Stimulated activated CD4-positive, alpha-beta T cell treated with anti-CD3 and anti-CD28 coated beads, Interleukin-12 subunit alpha, Interleukin-12 subunit beta, amount 100 ng/mL, for 24 hours (primary cell): ENCODE measurements around the gene HEPACAM2.

ENCODE experiments used
- DNase-seq, 2 experiments: peaks; one replicate each; pipeline ENCODE4 v3.0.0-alpha.2; 2020; ENCODE audit warnings: low read depth in 2 of 2

Gene HEPACAM2

DNA sequence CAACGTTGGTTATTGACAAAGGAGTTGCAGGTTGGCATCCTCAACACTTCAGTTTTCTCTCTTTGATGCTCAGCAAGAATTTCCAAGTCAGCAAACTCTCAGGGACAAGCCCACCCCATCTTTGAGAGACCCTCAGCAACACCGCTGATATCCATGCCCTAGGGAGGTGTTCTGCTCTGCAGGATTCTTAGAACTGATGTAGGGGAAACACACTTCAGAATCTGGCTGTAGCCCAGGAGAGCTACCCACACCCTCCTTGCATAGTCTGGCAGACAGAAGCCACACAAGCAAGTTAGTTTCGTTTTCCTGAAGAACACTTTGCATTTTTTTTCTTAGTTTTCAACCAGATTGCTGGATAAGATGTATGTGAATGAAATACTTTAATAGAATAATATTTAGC lies 78.9 kb downstream of the HEPACAM2 start:
- DNase-seq, result no peak

DNA sequence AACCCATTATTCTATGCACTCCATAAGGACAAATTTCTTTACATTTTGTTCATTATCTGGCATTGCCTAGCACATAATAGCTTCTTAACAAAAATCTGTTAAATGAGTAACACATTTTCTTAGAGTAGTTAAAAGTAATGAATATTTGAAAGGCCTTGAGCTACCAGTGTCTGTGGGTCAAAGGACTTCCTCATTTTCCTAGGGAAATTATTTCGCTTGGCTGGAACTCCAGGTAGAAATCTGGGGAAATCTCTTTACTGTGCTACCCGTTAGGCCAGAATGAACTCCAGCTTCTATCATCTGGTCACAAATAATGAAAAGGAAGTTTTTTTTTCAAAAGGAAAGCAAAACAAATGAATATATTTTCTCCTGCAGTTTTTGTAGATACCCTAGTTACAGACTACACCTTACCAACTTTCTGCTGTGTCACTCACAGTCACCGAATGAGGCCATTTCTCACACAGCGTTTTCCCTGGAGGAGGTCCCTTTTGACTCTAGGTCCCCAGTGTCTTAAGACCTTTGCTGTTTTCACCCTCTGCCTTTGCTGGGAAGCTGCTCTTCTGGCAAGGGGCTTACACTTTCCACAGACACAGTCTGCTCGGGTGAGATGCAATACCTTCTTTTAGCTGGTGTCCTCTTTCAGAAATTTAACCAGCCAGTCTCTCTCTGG lies 79.7 kb downstream of the HEPACAM2 start:
- DNase-seq, result no peak

DNA sequence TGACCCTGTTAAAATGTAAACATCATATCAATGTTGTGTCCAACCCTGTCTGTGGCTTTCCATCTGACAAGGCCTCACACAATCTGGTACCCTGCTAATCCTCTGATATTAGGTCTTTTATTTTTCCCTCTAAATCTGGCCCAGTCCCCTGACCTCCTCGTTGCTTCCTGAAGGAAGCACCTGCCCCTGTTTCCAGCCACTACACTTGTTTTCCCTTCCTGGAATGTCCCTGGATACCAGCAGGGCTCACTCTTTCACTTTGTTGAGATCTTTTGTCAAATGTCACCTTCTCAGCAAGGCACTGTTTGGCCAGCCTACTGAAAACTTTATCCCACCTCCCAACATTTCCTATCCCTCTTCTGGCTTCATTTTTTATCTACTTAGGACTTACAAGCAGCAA lies 80.2 kb downstream of the HEPACAM2 start:
- DNase-seq, result no peak

DNA sequence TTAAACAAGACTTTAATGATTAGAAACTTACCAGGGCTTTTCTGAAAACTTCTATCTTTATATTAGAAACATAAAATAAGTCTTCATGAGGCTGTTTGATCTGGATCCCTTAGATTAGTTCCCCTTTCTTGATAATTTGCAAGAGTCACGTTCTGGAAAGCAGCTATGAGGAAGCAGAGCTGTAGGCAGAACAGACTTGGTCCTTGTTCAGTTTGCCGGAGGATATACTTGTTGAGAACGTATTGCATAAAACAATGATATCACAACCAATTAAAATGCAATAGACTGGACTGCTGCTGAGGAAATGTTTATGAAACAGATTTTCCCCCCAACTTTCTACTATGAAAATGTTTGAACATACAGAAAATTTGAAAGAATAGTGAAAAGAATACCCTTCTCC lies 80.9 kb downstream of the HEPACAM2 start:
- no peak for DNase-seq

DNA sequence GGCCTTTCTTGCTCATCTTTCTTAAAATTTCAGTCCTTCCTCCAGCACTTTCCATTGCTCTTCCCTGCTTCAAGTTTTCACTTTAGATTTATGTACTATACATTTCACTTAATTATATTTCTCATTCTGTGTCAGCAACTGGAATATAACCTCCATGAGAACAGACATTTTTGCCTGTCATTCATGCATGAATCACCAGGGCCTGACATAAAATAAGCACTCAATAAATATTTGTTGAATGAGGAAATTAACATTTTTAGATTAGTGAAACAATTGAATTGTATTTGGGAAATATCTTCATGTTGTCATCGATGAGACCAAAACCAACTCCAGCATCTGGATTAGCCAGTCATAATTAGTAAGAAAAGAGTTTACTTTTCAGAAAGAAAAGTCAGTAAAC lies 84.1 kb downstream of the HEPACAM2 start:
- DNase-seq, result no peak

DNA sequence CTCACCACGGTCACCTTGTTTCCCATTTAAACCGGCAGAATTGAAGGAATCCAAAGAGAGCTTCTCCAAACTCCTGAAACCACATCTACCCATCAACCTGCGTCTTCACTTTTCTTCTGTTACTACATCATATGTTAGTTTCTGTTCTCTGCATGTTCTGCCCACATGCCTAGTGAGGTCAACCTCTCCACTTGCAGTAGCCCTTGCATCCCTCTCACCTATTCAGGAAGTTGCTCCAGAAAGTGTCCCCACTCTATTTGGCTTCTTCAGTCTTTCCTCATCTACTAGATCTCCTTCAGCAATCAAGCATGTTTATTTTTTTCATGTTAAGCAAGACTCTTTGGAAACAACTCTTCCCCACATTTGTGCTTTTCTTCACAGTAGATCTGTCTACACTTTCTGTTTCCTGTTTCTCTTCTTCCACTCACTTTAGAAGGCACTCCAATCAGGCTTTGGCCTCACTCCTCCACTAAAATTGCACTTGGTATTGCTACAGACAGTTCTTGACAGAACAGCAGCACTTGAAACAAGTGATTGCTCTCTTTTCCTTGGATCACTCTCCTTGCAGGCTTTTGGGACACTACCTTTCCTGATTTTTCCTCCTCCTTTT lies 85.6 kb downstream of the HEPACAM2 start:
- DNase-seq, result no peak

DNA sequence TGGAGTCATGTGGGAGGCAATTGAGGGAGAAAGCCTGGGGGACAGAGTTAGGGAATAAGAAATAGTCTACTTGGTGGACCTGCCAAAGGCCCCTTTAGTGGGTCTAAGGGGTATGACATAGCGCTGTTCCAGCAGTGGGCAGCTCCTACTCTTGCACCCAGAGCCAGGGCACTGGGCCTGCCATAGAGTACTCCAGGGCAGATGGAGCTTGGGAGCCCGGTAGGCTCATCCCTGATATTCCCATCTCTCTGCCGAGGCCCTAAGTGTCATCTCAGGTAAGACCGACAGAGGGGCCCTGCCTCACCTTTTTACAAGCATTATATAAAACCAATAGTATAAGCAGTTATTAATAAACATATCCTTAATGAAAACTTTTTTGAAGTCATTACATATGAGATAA lies 87.7 kb downstream of the HEPACAM2 start:
- no peak for DNase-seq
